NOMO-1 treated with DMSO at 0.1 percent for 48 hours (cell line): Measurements from ENCODE around the gene ITIH1.
A peak's percentile ranks its signal among the peaks of the same experiment; 100 is the strongest.
"Not testable (repeated sequence)": the region's sequence is repeated elsewhere in the genome, so short reads cannot be mapped to it uniquely, and the experiment has no call there.

Experiments
- DNase-seq: peaks from one replicate; lab custom pipeline; 2025; ENCODE audit not compliant: unreplicated experiment; lab: John Stamatoyannopoulos, UW

ITIH1 gene

DNA sequence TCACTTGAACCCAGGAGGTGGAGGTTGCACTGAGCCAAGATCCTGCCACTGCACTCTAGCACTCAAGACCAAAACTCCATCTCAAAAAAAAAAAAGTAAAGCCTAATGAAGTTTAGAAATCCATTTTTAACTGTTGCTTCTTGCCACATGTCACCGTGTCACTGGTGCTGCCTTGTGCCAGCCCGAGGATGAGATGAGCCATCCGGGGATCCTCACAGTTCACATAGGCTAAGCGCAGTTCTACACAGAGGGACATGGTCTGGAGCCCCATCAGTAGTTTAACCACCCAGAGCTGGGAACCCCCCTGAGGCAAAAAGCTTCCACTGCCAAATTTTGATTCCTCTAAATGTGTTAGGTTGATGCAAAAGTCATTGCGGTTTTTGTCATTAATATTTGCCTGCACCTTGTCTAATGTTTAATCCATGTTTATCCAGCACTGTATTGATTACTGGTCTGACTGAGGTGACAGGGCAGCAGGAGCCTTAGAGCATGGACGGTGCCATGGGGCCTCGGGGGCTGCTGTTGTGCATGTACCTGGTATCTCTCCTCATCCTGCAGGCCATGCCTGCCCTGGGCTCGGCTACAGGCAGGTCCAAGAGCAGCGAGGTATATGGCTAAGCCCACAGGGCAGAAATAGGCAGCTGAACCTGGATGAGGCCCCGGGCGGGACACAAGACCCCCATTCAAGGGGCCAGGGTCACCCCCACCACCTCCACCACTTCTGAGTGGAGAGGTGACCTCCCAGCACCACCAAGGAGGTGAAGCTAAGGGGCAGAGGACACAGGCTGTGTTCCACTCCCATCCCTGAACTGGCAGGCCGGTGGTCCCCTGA lies at the start of gene ITIH1:
TSS of gene ITIH1 (plus strand) at position 473 of the 832 bp plus-strand sequence. CDS start at position 490, 17 bp downstream.
- DNase-seq = no peak

DNA sequence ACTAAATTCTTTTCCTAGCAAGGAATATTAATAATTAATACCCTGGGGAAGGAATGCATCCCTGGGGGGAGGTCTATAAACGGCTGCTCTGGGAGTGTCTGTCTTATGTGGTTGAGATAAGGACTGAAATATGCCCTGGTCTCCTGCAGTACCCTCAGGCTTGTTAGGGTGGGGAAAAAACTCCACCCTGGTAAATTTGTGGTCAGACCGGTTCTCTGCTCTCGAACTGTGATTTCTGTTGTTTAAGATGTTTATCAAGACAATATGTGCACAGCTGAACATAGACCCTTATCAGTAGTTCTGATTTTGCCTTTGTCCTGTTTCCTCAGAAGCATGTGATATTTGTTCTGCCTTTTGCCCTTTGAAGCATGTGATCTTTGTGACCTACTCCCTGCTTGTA lies 48.6 kb upstream of the ITIH1 start:
- not testable (repeated sequence) for DNase-seq

DNA sequence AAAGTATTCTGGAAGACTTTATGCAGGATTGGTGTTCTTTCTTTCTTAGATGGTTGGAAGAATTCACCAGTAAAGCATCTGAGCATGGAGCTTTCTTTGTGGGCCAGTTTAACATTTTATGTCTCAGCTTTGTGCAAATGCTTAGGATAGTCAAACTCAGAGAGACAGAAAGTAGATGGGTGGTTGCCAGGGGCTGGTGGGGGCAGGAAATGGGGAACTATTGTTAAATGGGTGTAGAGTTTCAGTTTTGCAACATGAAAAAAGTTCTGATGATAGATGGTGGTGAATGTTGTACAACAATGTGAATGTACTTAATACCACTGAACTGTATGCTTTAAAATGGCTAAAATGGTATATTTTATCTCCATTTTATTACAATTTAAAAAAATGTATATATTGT lies 46.7 kb upstream of the ITIH1 start:
- DNase-seq = peak; percentile 42

- DNase-seq = no peak
Measured at GRCh38 chr3:52731590-52731989, 45.8 kb upstream of the ITIH1 start.

GRCh38 chr3:52733256-52733891 lies 44.0 kb upstream of the ITIH1 start:
- no peak for DNase-seq

DNA sequence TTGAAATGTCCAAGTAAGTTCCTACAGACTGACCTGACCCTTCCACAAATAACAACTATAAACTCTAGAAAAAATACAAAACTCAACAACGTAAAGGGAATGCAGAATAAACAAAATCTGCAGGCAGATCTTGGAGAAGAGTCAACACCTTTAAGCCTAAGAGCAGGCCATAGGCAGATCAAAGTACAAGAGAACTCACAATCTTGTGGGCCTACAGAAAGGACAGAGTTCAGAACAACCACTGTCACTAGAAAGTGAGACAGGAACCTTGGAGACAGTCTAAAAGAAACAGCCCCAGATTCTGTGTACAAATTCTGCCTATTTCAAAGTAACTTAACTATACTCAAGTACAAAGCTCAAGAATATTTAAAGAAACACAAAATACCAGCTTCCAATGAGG lies 37.7 kb upstream of the ITIH1 start:
- DNase-seq = no peak

- DNase-seq = peak; percentile 31
Measured at GRCh38 chr3:52742418-52743041, 34.9 kb upstream of the ITIH1 start.

DNA sequence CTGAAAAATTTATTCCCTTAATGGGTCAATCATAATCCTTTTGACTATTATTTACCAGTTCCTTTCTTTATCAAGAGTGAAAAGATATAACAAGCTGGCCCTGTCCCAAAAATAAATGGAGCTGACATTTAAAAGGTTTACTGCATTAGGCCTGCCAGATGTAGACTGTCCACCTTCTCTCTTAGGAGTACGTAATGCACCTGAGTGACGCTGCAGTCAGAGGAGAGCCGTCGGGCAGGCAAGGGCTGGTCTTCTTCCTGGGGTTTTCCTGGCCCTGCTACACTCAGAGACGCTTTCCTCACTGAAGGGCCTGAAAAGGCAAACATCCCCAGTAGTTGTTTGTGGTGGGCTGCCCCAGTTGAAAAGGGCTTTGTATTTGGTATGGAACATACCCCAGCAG lies 34.2 kb upstream of the ITIH1 start:
- DNase-seq = no peak

- DNase-seq = no peak
Measured at GRCh38 chr3:52743721-52744120, 33.7 kb upstream of the ITIH1 start.

DNA sequence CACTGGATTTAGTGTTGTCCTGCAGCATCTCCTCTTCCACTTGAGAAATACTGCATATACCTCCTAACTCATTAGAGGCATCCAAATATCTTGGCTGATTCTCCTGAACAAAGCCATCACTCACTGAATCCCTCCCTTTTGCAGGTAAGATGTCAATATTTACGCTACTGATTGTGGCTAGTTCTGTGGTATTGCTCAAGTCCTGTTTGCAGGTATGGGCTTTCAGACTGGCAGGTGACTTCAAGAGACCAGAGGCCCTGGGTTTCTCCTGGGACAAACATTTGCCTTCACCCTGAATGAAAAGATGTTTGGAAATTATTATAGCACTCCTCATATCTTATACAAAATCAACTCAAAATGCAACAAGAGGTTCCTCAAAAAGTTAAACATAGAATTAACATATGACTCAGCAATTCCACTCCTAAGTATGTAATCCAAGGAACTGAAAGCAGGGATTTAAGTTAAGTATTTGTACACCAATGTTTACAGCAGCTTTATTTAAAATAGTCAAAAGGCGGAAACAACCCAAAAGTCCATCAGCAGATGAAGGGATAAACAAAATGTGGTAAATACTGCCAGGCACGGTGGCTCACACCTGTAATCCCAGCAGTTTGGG lies 25.2 kb upstream of the ITIH1 start:
- peak; percentile 59 for DNase-seq

DNA sequence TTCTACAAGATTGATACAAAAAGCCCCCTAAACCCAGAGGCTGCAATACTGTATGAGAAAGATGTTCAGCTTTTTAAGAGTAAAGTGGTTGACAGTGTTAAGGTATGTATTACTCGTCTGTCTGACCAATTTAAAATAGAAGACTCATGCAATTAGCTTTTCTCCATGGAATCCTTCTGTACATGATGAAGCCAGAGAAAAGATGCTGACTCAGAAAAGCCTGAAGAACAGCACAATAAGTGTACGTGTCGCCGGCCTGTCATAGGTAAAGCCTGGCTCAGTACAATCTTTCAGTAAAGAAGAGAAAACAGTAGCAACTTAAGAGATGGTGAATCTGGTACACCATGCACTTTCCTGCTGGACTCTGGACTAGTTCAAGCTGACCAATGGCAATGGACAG lies 23.0 kb upstream of the ITIH1 start:
- no peak for DNase-seq

- DNase-seq = no peak
Measured at GRCh38 chr3:52756141-52756540, 21.3 kb upstream of the ITIH1 start.

DNA sequence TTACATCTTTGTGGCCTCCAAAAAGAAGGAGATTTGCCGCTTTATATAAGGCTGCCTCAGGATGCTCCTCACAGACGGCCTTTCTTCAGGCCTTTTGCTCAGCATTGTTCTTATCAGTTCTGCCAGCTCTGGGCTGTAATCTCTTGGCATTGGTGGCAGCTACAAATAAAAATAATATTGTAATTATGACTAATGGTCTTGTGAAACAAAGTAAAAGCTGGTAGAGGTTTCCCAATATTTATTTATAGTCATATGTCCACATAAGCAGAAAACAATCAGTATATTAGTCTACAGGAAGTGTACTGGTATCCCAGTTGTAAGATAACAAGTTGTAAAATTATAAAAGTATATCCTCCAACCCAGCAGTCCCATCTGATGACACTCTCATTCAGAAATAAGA lies 13.9 kb upstream of the ITIH1 start:
- peak; percentile 42 for DNase-seq

- no peak for DNase-seq
Measured at GRCh38 chr3:52769786-52770455, 7.5 kb upstream of the ITIH1 start.

DNA sequence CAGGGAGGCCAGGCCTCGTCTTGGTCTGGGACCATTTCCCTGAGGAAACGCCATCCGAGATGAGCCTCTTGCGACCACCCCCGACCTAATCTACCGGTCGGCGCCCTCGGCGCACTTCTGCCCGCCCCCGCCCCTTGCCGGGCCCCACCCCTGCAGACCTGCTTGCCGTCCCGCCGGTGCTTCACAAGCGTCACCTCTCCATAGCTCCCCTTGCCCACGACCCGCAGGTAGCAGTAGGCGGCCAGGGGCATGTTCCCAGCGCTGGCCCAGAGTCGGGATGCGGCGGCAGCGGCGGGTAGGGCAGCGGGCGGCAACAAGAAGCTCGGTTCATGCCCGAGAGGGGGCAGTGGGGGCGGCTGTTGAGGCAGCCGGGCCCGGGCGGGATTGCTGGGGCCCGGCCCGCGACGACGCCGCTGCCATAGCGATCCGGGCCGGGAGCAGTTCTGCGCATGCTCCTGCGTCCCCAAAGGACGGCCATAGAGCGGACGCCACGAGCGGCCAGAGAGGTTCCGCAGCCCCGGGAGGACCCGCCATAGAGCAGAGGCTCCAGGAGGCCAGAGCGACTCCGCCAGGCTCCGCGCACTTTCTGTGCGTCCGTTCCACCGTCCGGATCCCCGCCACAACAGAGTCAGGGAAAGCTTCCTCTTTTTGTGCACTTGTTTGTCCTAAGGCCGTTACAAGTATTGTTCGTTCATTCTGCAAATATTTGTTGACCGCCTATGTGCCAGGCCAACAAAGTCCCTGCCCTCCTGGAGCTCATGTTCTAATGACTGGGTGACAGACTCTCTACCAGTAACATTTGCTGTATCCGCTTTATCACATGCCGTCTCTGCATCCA lies 6.7 kb upstream of the ITIH1 start, which contains the start of gene NEK4:
TSS of gene NEK4 (minus strand) at position 445 of the 838 bp plus-strand sequence. CDS start at position 251, 194 bp downstream.
- DNase-seq = peak; percentile 95

DNA sequence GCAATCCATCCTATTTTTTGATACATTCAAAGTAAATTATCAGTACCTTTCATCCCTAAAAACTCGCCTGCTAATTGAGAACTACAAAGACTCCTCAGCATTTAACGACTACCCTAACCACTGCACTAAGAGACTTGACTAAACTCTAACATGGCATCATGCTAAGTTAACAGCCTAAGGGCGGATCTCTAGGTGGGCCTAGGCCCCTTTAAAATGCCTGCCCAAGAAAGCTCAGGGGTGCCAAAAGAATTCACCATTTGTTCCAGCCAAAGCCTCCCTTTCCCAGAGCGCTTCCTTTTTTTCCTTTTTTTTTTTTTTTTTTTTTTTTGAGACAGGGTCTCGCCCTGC lies 6.1 kb upstream of the ITIH1 start:
- no peak for DNase-seq

DNA sequence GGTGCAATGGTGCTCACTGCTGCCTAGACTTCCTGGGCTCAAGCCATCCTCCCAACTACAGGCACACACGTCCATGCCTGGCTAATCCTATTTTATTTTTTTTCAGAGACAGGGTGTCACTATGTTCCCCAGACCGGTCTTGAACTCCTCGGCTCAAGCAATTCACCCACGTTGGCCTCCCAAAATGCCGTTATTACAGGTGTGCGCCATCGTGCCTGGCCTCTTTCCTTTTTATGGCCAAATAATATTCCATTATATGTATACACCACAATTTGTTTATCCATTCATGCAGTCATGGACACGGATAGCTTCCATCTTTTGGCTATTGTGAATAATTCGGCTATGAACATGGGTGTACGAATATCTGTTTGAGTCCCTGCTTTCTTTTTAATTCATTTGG lies 5.7 kb upstream of the ITIH1 start:
- no peak for DNase-seq

DNA sequence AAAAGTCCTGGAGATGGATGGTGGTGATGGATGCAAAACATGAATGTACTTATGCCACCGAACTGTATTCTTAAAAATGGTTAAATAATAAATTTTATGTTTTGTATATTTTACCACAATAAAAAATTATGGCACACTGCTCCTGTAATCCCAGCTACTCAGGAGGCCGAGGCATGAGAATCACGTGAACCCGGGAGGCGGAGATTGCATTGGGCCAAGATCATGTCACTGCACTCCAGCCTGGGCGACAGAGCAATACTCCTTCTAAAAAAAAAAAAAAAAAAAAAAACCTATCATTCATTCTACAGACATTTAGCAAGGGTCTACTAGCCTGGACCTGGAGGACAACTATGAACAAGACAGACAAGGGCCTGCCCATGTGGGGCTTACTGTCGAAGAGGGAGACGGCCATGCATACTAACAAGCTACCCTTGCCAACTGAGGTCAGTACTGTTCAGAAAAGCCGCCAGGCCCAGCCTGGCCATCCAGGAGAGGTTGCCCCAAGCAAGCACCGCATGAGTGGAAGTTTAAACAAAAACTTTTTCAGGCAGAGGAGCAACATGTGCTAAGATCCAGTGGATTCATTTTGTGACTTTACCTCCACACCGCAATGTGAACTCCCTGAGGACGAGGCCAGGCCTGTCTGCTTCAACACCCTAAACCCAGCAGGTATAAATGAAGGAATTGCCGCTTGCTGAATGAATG lies 3.9 kb upstream of the ITIH1 start:
- no peak for DNase-seq

DNA sequence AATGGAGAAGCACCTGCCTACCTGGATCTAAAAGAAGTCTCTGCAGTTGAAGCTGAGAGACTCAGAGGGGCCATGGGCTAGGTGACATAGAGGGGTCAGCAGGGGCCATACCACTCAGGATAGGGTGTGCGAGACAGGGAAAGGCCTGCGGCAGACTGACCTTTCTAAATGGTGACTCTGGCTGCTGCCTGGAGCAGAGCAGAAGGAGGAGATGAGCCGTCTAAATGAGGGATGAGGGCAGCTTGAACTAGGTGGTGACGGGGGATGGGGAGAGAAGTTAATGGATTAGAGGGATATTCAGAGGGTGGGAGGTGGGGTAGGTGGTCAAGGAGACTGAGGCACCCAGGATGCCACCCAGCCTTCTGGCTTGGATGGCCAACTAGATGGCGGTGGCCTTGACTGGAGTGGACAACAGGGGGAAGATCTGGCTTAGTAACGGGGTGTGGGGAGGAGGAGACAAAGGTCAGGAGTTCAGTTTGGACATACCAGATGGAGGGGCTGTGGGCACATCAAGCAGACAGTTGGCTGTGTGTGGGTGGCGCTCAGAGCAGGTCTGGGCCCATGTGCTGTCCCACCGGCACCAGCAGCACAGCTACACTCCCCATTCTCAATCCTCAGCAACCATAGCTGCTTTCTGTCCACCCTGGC lies 3.2 kb upstream of the ITIH1 start:
- no peak for DNase-seq
